H1 (cell line): Measurements from ENCODE around the gene CAPN14. TPM values are rescaled to one million over a fixed set of nuclear protein-coding genes. Genes with fewer than 3 reads are reported as not detected.

ENCODE experiments used
- CTCF ChIA-PET: fragments of 300-600 bp; sonication (Branson Sonifier 250); formaldehyde crosslinking; loops from one replicate; lab custom pipeline; 2021; ENCODE audit not compliant: partially characterized antibody; lab: Charles Lee
- POLR2A ChIA-PET: fragments of 300-600 bp; sonication (Branson Sonifier 250); formaldehyde crosslinking; loops from one replicate; lab custom pipeline; 2021; ENCODE audit warnings: inconsistent platforms; ENCODE audit not compliant: partially characterized antibody; lab: Charles Lee
- DNase-seq, 2 experiments: peaks; one replicate each; pipeline versions ENCODE4 v3.0.0 to v3.0.0-alpha.2; 2010 to 2022; ENCODE audit warnings: low spot score in 2 of 2, low read depth in 1 of 2, mixed read lengths in 1 of 2
- FAIRE-seq: peaks from 2 replicates; lab custom pipeline; 2011; peaks lifted over from hg19 to GRCh38; lab: Jason Lieb, UNC
- H2AFZ ChIP-seq: 2 replicates; pipeline ENCODE4 v1.8.1; 2012; ENCODE audit warnings: low read length, inconsistent platforms
- H2AK5ac ChIP-seq: 2 replicates; pipeline ENCODE4 v1.6.1; 2013; ENCODE audit warnings: low read depth, low read length
- H2BK120ac ChIP-seq: replicated peaks from 2 replicates; pipeline ENCODE3; 2013; ENCODE audit warnings: low read depth, low read length, inconsistent platforms
- H2BK12ac ChIP-seq: 2 replicates; pipeline ENCODE4 v1.6.1; 2013; ENCODE audit warnings: low read depth, low read length
- H2BK15ac ChIP-seq: 2 replicates; pipeline ENCODE4 v1.6.1; 2013; ENCODE audit warnings: low read length
- H2BK20ac ChIP-seq: 2 replicates; pipeline ENCODE4 v1.6.1; 2013; ENCODE audit warnings: low read length
- H2BK5ac ChIP-seq: 2 replicates; pipeline ENCODE4 v1.6.1; 2013; ENCODE audit warnings: low read depth, low read length
- H3K14ac ChIP-seq: 2 replicates; pipeline ENCODE4 v1.6.1; 2013; ENCODE audit warnings: inconsistent platforms; ENCODE audit not compliant: insufficient read length
- H3K18ac ChIP-seq: 2 replicates; pipeline ENCODE4 v1.6.1; 2013; ENCODE audit warnings: low read length; ENCODE audit errors: extremely low read depth
- H3K23ac ChIP-seq: 2 replicates; pipeline ENCODE4 v1.6.1; 2013; ENCODE audit warnings: inconsistent platforms; ENCODE audit not compliant: insufficient read length
- H3K23me2 ChIP-seq: 2 replicates; pipeline ENCODE4 v1.6.1; 2013; ENCODE audit warnings: low read depth, low read length
- H3K27ac ChIP-seq: 2 replicates; pipeline ENCODE4 v1.6.1; 2011; ENCODE audit warnings: low read depth, low read length, inconsistent platforms
- H3K27me3 ChIP-seq, 4 experiments: replicated peaks in 1 of 4; 1 replicate in 1 of 4; 2 replicates in 3 of 4; pipeline versions ENCODE4 v1.6.1 to v1.8.1; 2011 to 2013; ENCODE audit warnings: low read length in 3 of 4, mild to moderate bottlenecking in 3 of 4, inconsistent platforms in 2 of 4, mixed read lengths in 2 of 4, moderate library complexity in 1 of 4; ENCODE audit not compliant: control insufficient read depth in 3 of 4, insufficient read depth in 3 of 4; ENCODE audit errors: extremely low read depth in 1 of 4
- H3K36me3 ChIP-seq, 4 experiments: 2 replicates each; pipeline versions ENCODE4 v1.6.1 to v1.8.1; 2011 to 2013; ENCODE audit warnings: mild to moderate bottlenecking in 4 of 4, low read length in 3 of 4, moderate library complexity in 2 of 4, control low read depth in 1 of 4, inconsistent platforms in 1 of 4; ENCODE audit not compliant: insufficient read depth in 4 of 4, control insufficient read depth in 2 of 4
- H3K4ac ChIP-seq: replicated peaks from 2 replicates; pipeline ENCODE3; 2013; ENCODE audit warnings: low read length, low read depth, mixed read lengths, inconsistent platforms; ENCODE audit not compliant: insufficient read length
- H3K4me1 ChIP-seq, 4 experiments: replicated peaks in 1 of 4; 1 replicate in 1 of 4; 2 replicates in 3 of 4; pipeline versions ENCODE4 v1.6.1 to v1.8.1; 2011 to 2013; ENCODE audit warnings: low read length in 3 of 4, inconsistent platforms in 2 of 4, mixed read lengths in 1 of 4; ENCODE audit not compliant: insufficient read depth in 4 of 4, control insufficient read depth in 3 of 4
- H3K4me2 ChIP-seq, 2 experiments: 2 replicates each; pipeline versions ENCODE4 v1.6.1 to v1.8.1; 2011 to 2013; ENCODE audit warnings: low read depth in 2 of 2, low read length in 2 of 2, control low read depth in 1 of 2, inconsistent platforms in 1 of 2, mild to moderate bottlenecking in 1 of 2; ENCODE audit not compliant: insufficient read depth in 1 of 2
- H3K4me3 ChIP-seq, 4 experiments: fragments of 200-600, 300-600 bp in 1 of 4; sonication (generic), shearing (Covaris generic), sonication (Bioruptor Twin) in 1 of 4; 2 replicates each; pipeline versions ENCODE4 v1.5.1 to v1.8.1; 2011 to 2016; ENCODE audit warnings: low read length in 4 of 4, low read depth in 3 of 4, control low read depth in 2 of 4, inconsistent platforms in 2 of 4, mild to moderate bottlenecking in 2 of 4, mixed read lengths in 1 of 4, moderate library complexity in 1 of 4; ENCODE audit not compliant: insufficient read depth in 2 of 4; ENCODE audit errors: extremely low read depth in 1 of 4
- H3K56ac ChIP-seq: replicated peaks from 2 replicates; pipeline ENCODE3; 2013; ENCODE audit warnings: low read depth, mild to moderate bottlenecking, mixed read lengths, low read length, inconsistent platforms; ENCODE audit not compliant: insufficient read length
- H3K79me1 ChIP-seq: 2 replicates; pipeline ENCODE4 v1.6.1; 2013; ENCODE audit warnings: low read depth, low read length, control low read depth
- H3K79me2 ChIP-seq, 2 experiments: 2 replicates each; pipeline versions ENCODE4 v1.6.1 to v1.8.1; 2012 to 2013; ENCODE audit warnings: low read length in 2 of 2, mild to moderate bottlenecking in 2 of 2, inconsistent platforms in 1 of 2; ENCODE audit not compliant: insufficient read depth in 2 of 2, control insufficient read depth in 1 of 2
- H3K9ac ChIP-seq, 4 experiments: replicated peaks in 1 of 4; 1 replicate in 1 of 4; 2 replicates in 3 of 4; pipeline versions ENCODE4 v1.6.1 to v1.8.1; 2011 to 2013; ENCODE audit warnings: low read depth in 3 of 4, low read length in 3 of 4, control low read depth in 2 of 4, mild to moderate bottlenecking in 2 of 4, moderate library complexity in 2 of 4, inconsistent platforms in 1 of 4; ENCODE audit errors: extremely low read depth in 1 of 4
- H3K9me3 ChIP-seq, 2 experiments: 2 replicates each; pipeline versions ENCODE4 v1.6.1 to v1.8.1; 2012 to 2013; ENCODE audit warnings: mild to moderate bottlenecking in 2 of 2, moderate library complexity in 2 of 2, control low read depth in 1 of 2, inconsistent platforms in 1 of 2, low read depth in 1 of 2, low read length in 1 of 2, mixed read lengths in 1 of 2; ENCODE audit not compliant: insufficient read depth in 2 of 2
- H4K20me1 ChIP-seq, 2 experiments: replicated peaks in 1 of 2; 2 replicates each; pipeline versions ENCODE3 to v1.8.1; 2011 to 2013; ENCODE audit warnings: inconsistent platforms in 2 of 2, low read length in 2 of 2, mild to moderate bottlenecking in 1 of 2; ENCODE audit not compliant: insufficient read depth in 2 of 2, control insufficient read depth in 1 of 2
- H4K5ac ChIP-seq: 2 replicates; pipeline ENCODE4 v1.6.1; 2013; ENCODE audit warnings: low read length, low read depth, mixed read lengths, inconsistent platforms; ENCODE audit not compliant: insufficient read length
- H4K8ac ChIP-seq: 2 replicates; pipeline ENCODE4 v1.8.0; 2013; ENCODE audit warnings: mild to moderate bottlenecking, moderate library complexity, low read length, inconsistent platforms; ENCODE audit not compliant: insufficient read depth; ENCODE audit errors: extremely low read depth
- H4K91ac ChIP-seq: replicated peaks from 2 replicates; pipeline ENCODE3; 2013; ENCODE audit warnings: low read length, mixed read lengths, inconsistent platforms; ENCODE audit not compliant: insufficient read length
- ASH2L ChIP-seq: fragments of 200-600, 300-600 bp; sonication (generic); IDR thresholded peaks from one replicate; pipeline ENCODE4 v1.7.1; 2017; ENCODE audit warnings: low read length
- CBX5 ChIP-seq: fragments of 300-800, 300-1000 bp; sonication (generic); IDR thresholded peaks from 2 replicates; pipeline ENCODE4 v1.7.1; 2016; ENCODE audit warnings: antibody characterized with exemption, low read length, low read depth
- EZH2 ChIP-seq: fragments of 200-600 bp; sonication (generic); IDR thresholded peaks from 2 replicates; pipeline ENCODE4 v1.7.1; 2012; ENCODE audit warnings: low read depth, mild to moderate bottlenecking, moderate library complexity, low read length, inconsistent platforms; ENCODE audit not compliant: severe bottlenecking
- GABPA ChIP-seq: IDR thresholded peaks from 2 replicates; pipeline ENCODE4 v1.6.1; 2011; ENCODE audit warnings: mild to moderate bottlenecking, low read length, moderate library complexity, borderline replicate concordance; ENCODE audit not compliant: insufficient read depth
- GTF2F1 ChIP-seq: IDR thresholded peaks from 2 replicates; pipeline ENCODE4 v1.6.1; 2012; ENCODE audit warnings: low read depth, low read length, improper control_type of control experiment, borderline replicate concordance
- HDAC6 ChIP-seq: IDR thresholded peaks from one replicate; pipeline ENCODE4 v1.7.1; 2012; ENCODE audit warnings: low read depth, mild to moderate bottlenecking, inconsistent platforms, low read length, moderate library complexity
- KDM5A ChIP-seq: fragments of 200-600 bp; IDR thresholded peaks from 2 replicates; pipeline ENCODE4 v1.7.1; 2012; ENCODE audit warnings: mild to moderate bottlenecking, low read length, inconsistent platforms, mixed read lengths
- WGBS, 2 experiments: shearing (Covaris generic) in 1 of 2; methylation state at CpG; one replicate each; pipeline versions ENCODE4 v1.1.6 to v1.1.7; 2013 to 2015; ENCODE audit warnings: low lambda C conversion rate in 2 of 2, mixed read lengths in 2 of 2, inconsistent platforms in 1 of 2, low coverage in 1 of 2, missing lambda C conversion rate in 1 of 2; ENCODE audit not compliant: insufficient replicate concordance in 2 of 2, insufficient coverage in 1 of 2, insufficient read length in 1 of 2; ENCODE audit errors: extremely low coverage in 1 of 2, missing lambda C conversion rate in 1 of 2; 5-methylcytosine and 5-hydroxymethylcytosine counted together
- polyA plus RNA-seq, 7 experiments: library from polyadenylated mRNA; depleted of rRNA in 3 of 7; stranded (reverse) in 5 of 7; unstranded in 2 of 7; fragments of >200 nt in 5 of 7; fragments of 200-250 nt in 2 of 7; gene quantifications; 1 replicate in 5 of 7; 2 replicates in 1 of 7; 4 replicates in 1 of 7; pipeline versions ENCODE4 v1.2.1 to v1.2.3, GENCODE V29; 2011 to 2013; ENCODE audit warnings: missing spikeins in 2 of 7, mixed read lengths in 2 of 7
- total RNA-seq: library from RNA; stranded (reverse); fragmentation: NEBNext Ultra II Directional; extraction: Animal tissue kit (Norgen Biotek cat#: 25700); gene quantifications from 2 replicates; pipeline ENCODE4 v1.2.1, GENCODE V29; 2021

Gene CAPN14
- total and polyA plus RNA-seq, 2 of the 8 experiments (the other 6 are each of a cell fraction or from before 2014, with no cell fraction given), result 0.07 TPM; not detected in 1

DNA sequence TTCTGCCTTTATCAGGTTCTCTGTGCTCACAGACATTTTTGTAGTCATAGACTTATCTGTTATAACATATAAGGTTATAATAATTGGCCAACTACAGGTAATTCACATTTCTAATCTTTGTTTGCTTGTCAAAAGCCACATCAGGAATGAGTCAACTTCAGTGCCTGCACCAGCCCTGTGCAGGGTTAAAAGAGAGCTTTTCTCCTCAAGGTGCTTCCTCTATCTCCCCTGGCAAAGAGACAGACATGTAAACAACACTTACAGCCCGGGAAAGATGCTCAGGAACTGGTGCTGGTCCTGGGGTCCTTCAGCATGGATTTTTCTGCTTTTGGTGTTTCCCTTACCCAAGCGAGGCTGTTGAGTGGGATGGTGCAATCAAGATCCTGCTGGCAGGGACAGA lies 9.0 kb upstream of the CAPN14 start:
- Histone ChIP-seq H3K56ac (no peak overlapping the region), H4K8ac (no peak overlapping the region), H3K4me2 (no peak overlapping the region), H4K5ac (no peak overlapping the region), H4K91ac (no peak overlapping the region), H3K14ac (no peak overlapping the region), H3K27me3 (no peaks in the 10 kb centered on the region), H2BK20ac (no peak overlapping the region), H3K4me3 (no peak overlapping the region), H3K18ac (no peak overlapping the region), H2BK12ac (no peak overlapping the region), H3K4ac (no peak overlapping the region), H2AFZ (peak overlapping the region; percentile 32; the same call in 1 of the 2 replicates), H2BK5ac (no peak overlapping the region), H2BK120ac (no peak overlapping the region), H2AK5ac (no peak overlapping the region), H3K79me2 (no peaks in the 10 kb centered on the region), H4K20me1 (no peaks in the 10 kb centered on the region), H3K23ac (no peak overlapping the region), H3K23me2 (no peaks in the 10 kb centered on the region), H2BK15ac (no peak overlapping the region), H3K79me1 (no peaks in the 10 kb centered on the region), H3K4me1 (no peaks in the 10 kb centered on the region), H3K9me3 (no peaks in the 10 kb centered on the region), H3K36me3 (no peaks in the 10 kb centered on the region), H3K27ac (no peak overlapping the region), H3K9ac (no peak overlapping the region)
- POLR2A ChIA-PET, result interaction anchor here (1.3 kb wide), 1 partner anchor 44 kb away, joined by 3 read pairs; no protein-coding TSS in a partner anchor
- DNase-seq (no peak), FAIRE-seq (no peak)
- CTCF ChIA-PET, result interaction anchor here (0.9 to 2.1 kb wide), 4 partner anchors 23 to 107 kb away, joined by 3 to 8 read pairs (median 4); no protein-coding TSS in a partner anchor
- 82% methylated on average over 2 of the region's 2 CpGs; no CpG with 5 or more reads in 1 of the 2 experiments for WGBS, 2 experiments
- TF ChIP-seq EZH2 (no peak), ASH2L (no peak), KDM5A (no peak), GABPA (no peak), HDAC6 (no peak), GTF2F1 (no peak), CBX5 (no peak)
